ENCODE data around the gene TIMMDC1. TPM values are rescaled to one million over a fixed set of nuclear protein-coding genes. Genes with fewer than 3 reads are reported as not detected.

The TIMMDC1 gene
- total and polyA plus RNA-seq, 9 of the 15 experiments (the other 6 are each of a cell fraction or from before 2014, with no cell fraction given), result 62.1 to 226 (median 86.6) TPM

DNA sequence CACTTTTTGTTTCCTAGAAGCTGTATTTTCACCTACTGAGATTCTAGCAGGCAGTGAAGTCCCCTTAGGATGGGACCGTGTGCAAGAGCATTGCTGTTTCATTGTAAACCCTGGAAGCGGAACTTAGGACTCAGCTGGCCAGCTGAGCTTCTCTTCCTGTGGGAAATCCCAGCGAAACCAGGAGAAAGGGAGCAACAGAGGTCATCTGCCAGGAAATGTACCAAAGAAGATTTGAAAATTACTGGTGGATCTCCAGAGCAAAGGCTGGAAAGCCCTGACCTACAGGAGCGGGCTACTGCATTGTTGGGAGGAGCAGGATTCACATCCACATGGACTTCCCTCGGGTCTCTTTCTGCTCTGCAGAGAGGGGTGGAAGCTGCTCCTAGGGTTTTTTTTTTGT is 73.3 kb downstream of the TIMMDC1 start:
- no peak for DNase-seq (ENCODE audit: extremely low read depth in 1 of 4, low spot score in 3 of 4)
- intact Hi-C loops (cut with micrococcal nuclease), result no loop called here
- in situ Hi-C loops (cut with MboI), result no loop called here
- Histone ChIP-seq H2AFZ (ENCODE audit: low read depth, low read length) (no peak overlapping the region), H3K27me3 (ENCODE audit: control insufficient read depth in 2 of 2, insufficient read depth in 2 of 2, low read length in 2 of 2) (no peaks in the 10 kb centered on the region), H3K27ac (ENCODE audit: extremely low read depth, low read depth, low read length) (no peak overlapping the region), H3K79me2 (ENCODE audit: control insufficient read depth, insufficient read depth, low read length) (no peaks in the 10 kb centered on the region), H3K36me3 (ENCODE audit: control insufficient read depth, insufficient read depth, low read length) (no peaks in the 10 kb centered on the region), H3K4me1 (replicated peaks in 1 of 2; ENCODE audit: control insufficient read depth in 2 of 2, insufficient read depth in 2 of 2, low read length in 2 of 2) (no peaks in the 10 kb centered on the region; a peak in 2 of 5 replicates), H4K20me1 (replicated peaks; ENCODE audit: control insufficient read depth, insufficient read depth, low read length) (no peaks in the 10 kb centered on the region), H3K9me1 (ENCODE audit: control insufficient read depth, insufficient read depth, low read length) (no peaks in the 10 kb centered on the region), H3K4me3 (no peak overlapping the region), H3K9me3 (replicated peaks; ENCODE audit: control insufficient read depth, insufficient read depth, low read depth, low read length) (no peaks in the 10 kb centered on the region), H3K9ac (ENCODE audit: insufficient read depth in 1 of 2, low read depth in 2 of 2, low read length in 2 of 2) (no peak overlapping the region), H3K4me2 (ENCODE audit: insufficient read depth, low read length) (no peak overlapping the region)
- WGBS (ENCODE audit: insufficient coverage, low coverage, missing lambda C conversion rate), result 37% methylated on average over 4 of the region's 5 CpGs
- CTCF ChIA-PET (ENCODE audit: low intra/inter-chr PET ratio), result no interaction called here
- POLR2A ChIA-PET, result no interaction called here
- ATAC-seq, result no peak
- no peak for FAIRE-seq
- no TSS peak for BruUV-seq (replicated peaks)
- TF ChIP-seq, protein P1, sequence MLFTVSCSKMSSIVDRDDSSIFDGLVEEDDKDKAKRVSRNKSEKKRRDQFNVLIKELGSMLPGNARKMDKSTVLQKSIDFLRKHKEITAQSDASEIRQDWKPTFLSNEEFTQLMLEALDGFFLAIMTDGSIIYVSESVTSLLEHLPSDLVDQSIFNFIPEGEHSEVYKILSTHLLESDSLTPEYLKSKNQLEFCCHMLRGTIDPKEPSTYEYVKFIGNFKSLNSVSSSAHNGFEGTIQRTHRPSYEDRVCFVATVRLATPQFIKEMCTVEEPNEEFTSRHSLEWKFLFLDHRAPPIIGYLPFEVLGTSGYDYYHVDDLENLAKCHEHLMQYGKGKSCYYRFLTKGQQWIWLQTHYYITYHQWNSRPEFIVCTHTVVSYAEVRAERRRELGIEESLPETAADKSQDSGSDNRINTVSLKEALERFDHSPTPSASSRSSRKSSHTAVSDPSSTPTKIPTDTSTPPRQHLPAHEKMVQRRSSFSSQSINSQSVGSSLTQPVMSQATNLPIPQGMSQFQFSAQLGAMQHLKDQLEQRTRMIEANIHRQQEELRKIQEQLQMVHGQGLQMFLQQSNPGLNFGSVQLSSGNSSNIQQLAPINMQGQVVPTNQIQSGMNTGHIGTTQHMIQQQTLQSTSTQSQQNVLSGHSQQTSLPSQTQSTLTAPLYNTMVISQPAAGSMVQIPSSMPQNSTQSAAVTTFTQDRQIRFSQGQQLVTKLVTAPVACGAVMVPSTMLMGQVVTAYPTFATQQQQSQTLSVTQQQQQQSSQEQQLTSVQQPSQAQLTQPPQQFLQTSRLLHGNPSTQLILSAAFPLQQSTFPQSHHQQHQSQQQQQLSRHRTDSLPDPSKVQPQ (CRISPR knock-in tag; IDR thresholded peaks at IDR 0.05; ENCODE audit: borderline replicate concordance), result no peak
- no peak for TF ChIP-seq EP400 (IDR thresholded peaks at IDR 0.05)
- no peak for TF ChIP-seq TOE1 (IDR thresholded peaks at IDR 0.05; ENCODE audit: borderline replicate concordance)
- no peak for TF ChIP-seq TOE1 (CRISPR knock-in tag; IDR thresholded peaks at IDR 0.05; ENCODE audit: borderline replicate concordance, low read depth)
- TF ChIP-seq JUN (IDR thresholded peaks at IDR 0.05; ENCODE audit: borderline replicate concordance, low read depth, low read length), result no peak
- TF ChIP-seq JUN (CRISPR knock-in tag; IDR thresholded peaks at IDR 0.05; ENCODE audit: borderline replicate concordance), result no peak
- TF ChIP-seq, protein P2, sequence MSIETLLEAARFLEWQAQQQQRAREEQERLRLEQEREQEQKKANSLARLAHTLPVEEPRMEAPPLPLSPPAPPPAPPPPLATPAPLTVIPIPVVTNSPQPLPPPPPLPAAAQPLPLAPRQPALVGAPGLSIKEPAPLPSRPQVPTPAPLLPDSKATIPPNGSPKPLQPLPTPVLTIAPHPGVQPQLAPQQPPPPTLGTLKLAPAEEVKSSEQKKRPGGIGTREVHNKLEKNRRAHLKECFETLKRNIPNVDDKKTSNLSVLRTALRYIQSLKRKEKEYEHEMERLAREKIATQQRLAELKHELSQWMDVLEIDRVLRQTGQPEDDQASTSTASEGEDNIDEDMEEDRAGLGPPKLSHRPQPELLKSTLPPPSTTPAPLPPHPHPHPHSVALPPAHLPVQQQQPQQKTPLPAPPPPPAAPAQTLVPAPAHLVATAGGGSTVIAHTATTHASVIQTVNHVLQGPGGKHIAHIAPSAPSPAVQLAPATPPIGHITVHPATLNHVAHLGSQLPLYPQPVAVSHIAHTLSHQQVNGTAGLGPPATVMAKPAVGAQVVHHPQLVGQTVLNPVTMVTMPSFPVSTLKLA (conservative IDR thresholded peaks at IDR 0.05), result no peak
- TF ChIP-seq, protein P3, sequence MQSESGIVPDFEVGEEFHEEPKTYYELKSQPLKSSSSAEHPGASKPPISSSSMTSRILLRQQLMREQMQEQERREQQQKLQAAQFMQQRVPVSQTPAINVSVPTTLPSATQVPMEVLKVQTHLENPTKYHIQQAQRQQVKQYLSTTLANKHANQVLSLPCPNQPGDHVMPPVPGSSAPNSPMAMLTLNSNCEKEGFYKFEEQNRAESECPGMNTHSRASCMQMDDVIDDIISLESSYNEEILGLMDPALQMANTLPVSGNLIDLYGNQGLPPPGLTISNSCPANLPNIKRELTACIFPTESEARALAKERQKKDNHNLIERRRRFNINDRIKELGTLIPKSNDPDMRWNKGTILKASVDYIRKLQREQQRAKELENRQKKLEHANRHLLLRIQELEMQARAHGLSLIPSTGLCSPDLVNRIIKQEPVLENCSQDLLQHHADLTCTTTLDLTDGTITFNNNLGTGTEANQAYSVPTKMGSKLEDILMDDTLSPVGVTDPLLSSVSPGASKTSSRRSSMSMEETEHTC (IDR thresholded peaks at IDR 0.05), result no peak
- TF ChIP-seq SIN3B (IDR thresholded peaks at IDR 0.05; ENCODE audit: low read depth), result no peak
- TF ChIP-seq GTF2F1 (IDR thresholded peaks at IDR 0.05; ENCODE audit: low read depth, low read length), result no peak
- no peak for TF ChIP-seq COPS2 (conservative IDR thresholded peaks at IDR 0.05)
- no peak for TF ChIP-seq PTRF (tag; IDR thresholded peaks at IDR 0.05)
- no peak for TF ChIP-seq TRIM28 (IDR thresholded peaks at IDR 0.05)
- no peak for TF ChIP-seq ETS2 (tag; IDR thresholded peaks at IDR 0.05; ENCODE audit: borderline replicate concordance, poor library complexity, severe bottlenecking)
- no peak for TF ChIP-seq FOXA3 (CRISPR knock-in tag; conservative IDR thresholded peaks at IDR 0.05 in 1 of 2, IDR thresholded peaks at IDR 0.05 in 1 of 2)
- TF ChIP-seq TGIF2 (CRISPR knock-in tag; IDR thresholded peaks at IDR 0.05), result no peak
- no peak for TF ChIP-seq ZNF184 (CRISPR knock-in tag; IDR thresholded peaks at IDR 0.05)
- no peak for TF ChIP-seq ZNF785 (CRISPR knock-in tag; IDR thresholded peaks at IDR 0.05)
- no peak for TF ChIP-seq LARP7 (IDR thresholded peaks at IDR 0.05)
